ENCODE data around the gene PLEKHG4B.

DNA sequence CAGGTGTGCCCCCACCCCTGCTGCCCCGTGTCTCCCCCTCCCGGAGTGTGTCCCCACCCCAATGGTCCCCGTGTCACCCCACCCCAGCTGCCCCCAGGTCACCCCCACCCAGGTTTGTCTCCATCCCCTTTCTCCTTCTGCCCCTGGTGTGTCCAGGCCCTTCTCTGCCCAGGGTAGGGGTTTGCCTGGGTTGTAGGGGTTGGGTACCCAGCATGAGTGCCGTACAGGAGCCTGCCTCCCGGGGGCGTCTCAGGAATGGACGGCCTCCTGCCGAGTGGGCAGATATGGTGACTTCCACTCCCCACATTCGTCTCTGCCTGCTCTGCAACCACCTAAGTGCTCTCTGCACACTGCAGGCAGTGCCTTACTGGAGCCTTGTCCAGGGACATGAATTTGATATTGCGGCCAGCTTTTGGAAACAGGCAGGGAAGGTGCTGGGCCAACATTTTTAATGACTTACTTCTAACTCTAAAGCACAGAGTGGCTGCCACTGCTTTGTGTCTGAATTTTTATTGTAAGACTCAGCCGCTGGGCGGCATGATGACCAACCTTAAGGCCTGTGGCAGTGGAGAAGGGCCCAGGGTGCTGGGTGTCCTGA, 106.0 kb downstream of the PLEKHG4B start:
- TF ChIP-seq, protein P1, sequence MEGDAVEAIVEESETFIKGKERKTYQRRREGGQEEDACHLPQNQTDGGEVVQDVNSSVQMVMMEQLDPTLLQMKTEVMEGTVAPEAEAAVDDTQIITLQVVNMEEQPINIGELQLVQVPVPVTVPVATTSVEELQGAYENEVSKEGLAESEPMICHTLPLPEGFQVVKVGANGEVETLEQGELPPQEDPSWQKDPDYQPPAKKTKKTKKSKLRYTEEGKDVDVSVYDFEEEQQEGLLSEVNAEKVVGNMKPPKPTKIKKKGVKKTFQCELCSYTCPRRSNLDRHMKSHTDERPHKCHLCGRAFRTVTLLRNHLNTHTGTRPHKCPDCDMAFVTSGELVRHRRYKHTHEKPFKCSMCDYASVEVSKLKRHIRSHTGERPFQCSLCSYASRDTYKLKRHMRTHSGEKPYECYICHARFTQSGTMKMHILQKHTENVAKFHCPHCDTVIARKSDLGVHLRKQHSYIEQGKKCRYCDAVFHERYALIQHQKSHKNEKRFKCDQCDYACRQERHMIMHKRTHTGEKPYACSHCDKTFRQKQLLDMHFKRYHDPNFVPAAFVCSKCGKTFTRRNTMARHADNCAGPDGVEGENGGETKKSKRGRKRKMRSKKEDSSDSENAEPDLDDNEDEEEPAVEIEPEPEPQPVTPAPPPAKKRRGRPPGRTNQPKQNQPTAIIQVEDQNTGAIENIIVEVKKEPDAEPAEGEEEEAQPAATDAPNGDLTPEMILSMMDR (IDR thresholded peaks at IDR 0.05; ENCODE audit: borderline replicate concordance, extremely low read depth, low read length, poor library complexity, severe bottlenecking) = no peak
- TF ChIP-seq EZH2 (IDR thresholded peaks at IDR 0.05; ENCODE audit: borderline replicate concordance, low read depth, low read length, severe bottlenecking) = no peak
